HG02798 (cell line): Measurements from ENCODE around the gene WDR18.
A peak's percentile ranks its signal among the peaks of the same experiment; 100 is the strongest.

Experiments
- ATAC-seq: cut with Tn5 transposase; IDR thresholded peaks from one replicate; pipeline ENCODE4 v1.9.1; 2021; ENCODE audit warnings: mild to moderate bottlenecking; ENCODE audit not compliant: unreplicated experiment, poor library complexity

The WDR18 gene

GRCh38 chr19:963486-963951 is 20.6 kb upstream of the WDR18 start:
- ATAC-seq, result no peak

DNA sequence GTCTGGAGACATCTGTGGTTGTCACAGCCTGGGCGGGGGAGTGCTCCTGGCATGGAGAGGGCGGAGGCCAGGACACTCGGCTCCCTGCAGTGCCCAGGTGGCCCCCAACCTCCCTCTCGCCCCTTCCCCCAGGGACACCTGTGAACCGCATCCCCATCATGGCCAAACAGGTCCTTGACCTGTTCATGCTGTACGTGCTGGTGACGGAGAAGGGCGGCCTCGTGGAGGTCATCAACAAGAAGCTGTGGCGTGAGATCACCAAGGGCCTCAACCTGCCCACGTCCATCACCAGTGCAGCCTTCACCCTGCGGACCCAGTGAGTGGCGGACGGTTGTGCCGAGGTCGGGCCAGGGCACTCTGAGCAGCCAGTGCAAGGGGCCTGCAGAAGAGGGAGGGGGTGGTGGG is 20.0 kb upstream of the WDR18 start:
- no peak for ATAC-seq

DNA sequence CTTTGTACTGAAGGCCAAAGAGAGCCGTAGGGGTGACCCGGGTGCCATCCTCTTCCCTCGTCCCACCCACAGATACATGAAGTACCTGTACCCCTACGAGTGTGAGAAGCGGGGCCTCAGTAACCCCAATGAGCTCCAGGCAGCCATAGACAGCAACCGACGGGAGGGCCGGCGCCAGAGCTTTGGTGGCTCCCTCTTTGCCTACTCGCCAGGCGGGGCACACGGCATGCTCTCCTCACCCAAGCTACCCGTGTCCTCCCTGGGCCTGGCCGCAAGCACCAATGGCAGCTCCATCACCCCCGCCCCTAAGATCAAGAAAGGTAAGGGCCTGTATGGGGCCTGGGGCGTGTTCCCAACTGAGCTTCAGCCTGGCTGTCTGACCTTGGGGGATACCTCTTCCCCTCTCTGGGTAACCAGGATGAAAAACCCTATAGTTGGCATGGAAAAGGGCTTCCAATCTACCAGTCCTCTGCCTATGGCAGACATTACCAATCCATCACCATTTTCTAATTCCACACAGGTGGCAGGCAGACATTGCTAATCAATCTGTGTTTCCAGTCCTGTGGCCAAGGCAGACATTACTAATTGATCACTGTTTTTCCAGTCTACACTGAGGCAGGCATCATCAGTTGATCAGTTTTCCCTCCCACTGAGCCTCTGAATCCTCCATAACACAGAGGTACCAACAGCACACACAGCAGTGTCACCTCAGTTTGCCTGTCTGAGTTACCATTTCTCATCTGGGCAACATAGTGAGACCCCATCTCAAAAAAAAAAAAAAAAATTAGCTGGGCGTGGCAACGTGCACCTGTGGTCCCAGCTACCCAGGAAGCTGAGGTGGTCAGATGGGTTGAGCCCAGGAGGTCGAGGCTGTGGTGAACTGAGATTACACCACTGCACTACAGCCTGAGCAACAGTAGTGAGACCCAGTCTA is 19.1 kb upstream of the WDR18 start:
- no peak for ATAC-seq

- ATAC-seq, result no peak
These were observed 17.6 kb upstream of the WDR18 start for GRCh38 chr19:966485-967088.

GRCh38 chr19:970695-971094 is 13.4 kb upstream of the WDR18 start:
- no peak for ATAC-seq

GRCh38 chr19:971795-972194 is 12.3 kb upstream of the WDR18 start:
- no peak for ATAC-seq

DNA sequence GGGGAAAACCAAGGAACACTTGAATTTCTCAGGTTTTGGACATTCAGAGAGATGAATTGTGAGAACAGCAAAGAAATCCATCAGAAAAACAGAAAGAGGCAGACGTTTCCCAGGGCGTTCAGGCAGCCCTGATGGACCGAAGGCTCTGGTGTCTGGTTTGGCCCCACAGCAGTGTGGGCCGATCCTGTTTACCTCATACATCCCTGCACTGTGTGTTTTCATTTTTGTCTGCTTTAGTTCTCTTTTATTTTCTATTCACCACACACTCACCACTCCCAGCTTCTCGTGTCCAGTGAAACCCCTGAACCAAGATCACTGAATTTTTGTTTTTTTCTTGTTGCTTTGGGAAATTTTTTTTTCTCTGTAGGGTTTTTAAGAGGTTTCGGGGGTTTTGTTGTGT is 11.9 kb upstream of the WDR18 start:
- ATAC-seq, result no peak

- ATAC-seq, result no peak
These were observed 10.2 kb upstream of the WDR18 start for GRCh38 chr19:973726-974563.

GRCh38 chr19:974564-975257 is 9.4 kb upstream of the WDR18 start:
- ATAC-seq, result no peak

DNA sequence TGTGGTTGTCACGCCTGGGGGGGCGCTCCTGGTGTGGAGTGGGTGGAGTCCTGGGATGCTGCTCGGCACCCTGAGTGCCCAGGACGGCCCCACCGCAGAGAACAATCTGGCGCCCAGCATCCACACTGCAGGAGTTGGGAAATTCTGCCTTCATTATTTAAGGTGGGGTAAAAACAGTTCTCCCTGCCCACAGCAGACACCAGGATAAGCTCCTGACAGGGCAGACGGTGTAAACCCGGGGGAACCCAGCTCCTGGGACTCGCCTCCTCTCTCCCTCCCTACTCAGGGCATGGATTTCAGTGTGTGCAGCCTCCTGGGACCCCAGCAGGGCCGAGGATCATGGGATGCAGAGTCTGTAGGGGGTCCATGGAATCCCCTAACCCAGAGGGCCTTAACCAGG is 7.7 kb upstream of the WDR18 start:
- no peak for ATAC-seq

- ATAC-seq, result no peak
These were observed 7.1 kb upstream of the WDR18 start for GRCh38 chr19:977058-977464.

- ATAC-seq, result no peak
These were observed 4.8 kb upstream of the WDR18 start for GRCh38 chr19:979318-979741.

- ATAC-seq, result no peak
These were observed 3.8 kb upstream of the WDR18 start for GRCh38 chr19:980133-980998.

GRCh38 chr19:982567-983170 is 1.5 kb upstream of the WDR18 start:
- ATAC-seq, result peak; percentile 60

DNA sequence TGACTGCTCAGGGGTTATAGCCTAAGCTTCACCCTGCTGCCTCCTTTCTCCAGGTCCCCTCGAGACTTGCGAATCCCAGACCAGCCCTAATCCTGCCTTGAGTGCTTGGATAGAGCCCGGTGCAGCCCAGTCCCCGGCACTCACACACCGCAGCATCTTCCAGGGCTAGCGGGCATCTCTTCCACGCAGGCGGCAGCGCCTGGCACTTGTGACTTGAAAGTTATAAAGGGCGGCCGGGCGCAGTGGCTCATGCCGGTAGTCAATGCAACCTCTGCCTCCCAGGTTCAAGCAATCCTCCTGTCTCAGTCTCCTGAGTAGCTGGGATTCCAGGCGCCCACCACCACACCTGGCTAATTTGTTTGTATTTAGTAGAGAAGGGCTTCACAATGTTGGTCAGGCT is 1.9 kb downstream of the WDR18 start:
- ATAC-seq, result no peak

DNA sequence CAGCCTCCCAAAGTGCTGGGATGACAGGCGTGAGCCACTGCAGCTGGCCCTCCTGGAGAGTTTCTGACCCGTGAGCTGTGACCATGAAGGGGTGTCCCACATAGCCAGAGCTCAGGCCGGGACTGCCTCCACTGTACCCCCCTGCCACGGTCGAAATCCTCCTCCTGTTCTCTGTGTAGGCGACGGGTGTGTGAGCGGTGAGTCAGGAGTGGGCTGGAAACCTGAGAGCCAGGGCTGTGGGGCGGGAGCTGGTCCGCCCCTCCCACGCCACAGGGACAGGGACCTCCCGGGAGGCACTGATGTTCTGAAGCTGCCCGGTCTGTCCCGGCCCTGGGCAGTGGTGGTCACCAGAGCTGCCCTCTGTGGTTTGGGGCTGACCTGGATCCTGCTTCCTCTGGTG is 3.9 kb downstream of the WDR18 start:
- ATAC-seq, result no peak

DNA sequence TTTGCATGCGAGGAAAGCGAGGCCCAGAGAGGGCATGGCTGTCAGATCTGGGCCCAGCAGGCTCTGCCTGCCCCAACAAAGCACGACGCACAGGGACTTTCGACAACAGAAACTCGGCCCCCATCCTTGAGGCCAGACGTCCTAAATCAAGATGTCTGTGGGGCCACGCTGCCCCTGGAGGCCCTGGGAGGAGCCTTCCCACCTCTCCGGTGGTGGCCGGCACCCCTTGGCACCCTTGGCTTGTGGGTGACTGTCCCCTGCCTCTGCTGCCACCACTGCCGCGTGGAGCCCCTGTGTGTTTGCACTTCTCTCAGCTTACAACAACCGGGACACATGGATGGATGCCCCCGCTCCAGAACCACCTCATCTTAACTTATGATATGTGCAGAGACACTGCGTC is 4.4 kb downstream of the WDR18 start:
- ATAC-seq, result no peak

GRCh38 chr19:989381-990081 is 5.4 kb downstream of the WDR18 start:
- no peak for ATAC-seq
